ENCODE data around the gene RAPGEF6.

RAPGEF6 gene

DNA sequence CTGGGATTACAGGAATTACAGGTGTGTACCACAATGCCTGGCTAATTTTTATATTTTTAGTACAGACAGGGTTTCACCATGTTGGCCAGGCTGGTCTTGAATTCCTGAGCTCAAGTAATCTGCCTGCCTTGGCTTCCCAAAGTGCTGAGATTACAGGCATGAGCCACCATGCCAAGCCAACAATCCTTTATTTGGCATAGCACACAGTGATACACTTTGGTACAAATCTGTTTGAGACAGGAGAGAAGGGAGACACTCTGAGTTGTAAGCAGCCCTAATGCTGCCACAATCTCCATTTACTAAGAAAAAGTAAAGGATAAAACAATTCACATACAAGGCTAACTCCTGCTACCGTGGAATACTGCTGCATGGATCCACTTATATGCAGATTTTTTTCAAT is 177.8 kb downstream of the RAPGEF6 start:
- Histone ChIP-seq H3K27me3 (ENCODE audit: control insufficient read depth, insufficient read depth, low read length) (no peaks in the 10 kb centered on the region), H3K9me3 (replicated peaks; ENCODE audit: low read length) (no peaks in the 10 kb centered on the region), H3K4me2 (ENCODE audit: low read length) (no peak overlapping the region), H3K4me1 (ENCODE audit: control insufficient read depth, insufficient read depth, low read length) (no peaks in the 10 kb centered on the region), H3K4me3 (ENCODE audit: low read length) (no peak overlapping the region), H3K9ac (ENCODE audit: low read depth, low read length) (no peak overlapping the region), H3K36me3 (ENCODE audit: insufficient read depth, low read length) (peaks cover 8% of the 10 kb centered on the region)

DNA sequence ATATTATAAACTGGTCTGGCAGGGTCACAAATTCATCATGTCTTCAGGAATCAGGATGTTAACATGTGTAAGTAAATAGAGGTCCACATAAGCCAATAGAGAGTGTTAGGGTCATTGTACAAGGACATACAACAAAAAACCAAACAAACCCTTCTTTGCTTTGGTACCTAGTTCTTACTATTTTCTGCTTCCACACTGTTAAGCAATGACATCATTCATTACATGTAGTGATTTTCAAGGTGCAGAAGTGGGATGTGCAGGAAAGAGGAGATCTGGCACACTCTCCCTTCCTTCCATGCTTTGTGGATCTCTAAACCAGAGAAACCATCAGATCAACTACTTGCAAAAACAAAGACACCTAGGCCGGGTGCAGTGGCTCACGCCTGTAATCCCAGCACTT is 184.1 kb downstream of the RAPGEF6 start:
- H3K36me3 ChIP-seq (ENCODE audit: insufficient read depth, low read length) = peaks cover 4% of the 10 kb centered on the region
- no peaks in the 10 kb centered on the region for H3K4me1 ChIP-seq (ENCODE audit: control insufficient read depth, insufficient read depth, low read length)
- H3K4me2 ChIP-seq (ENCODE audit: low read length) = no peak overlapping the region
- H3K9ac ChIP-seq (ENCODE audit: low read depth, low read length) = no peak overlapping the region
- H3K9me3 ChIP-seq (replicated peaks; ENCODE audit: low read length) = no peaks in the 10 kb centered on the region
- H3K27me3 ChIP-seq (ENCODE audit: control insufficient read depth, insufficient read depth, low read length) = no peaks in the 10 kb centered on the region
- no peak overlapping the region for H3K4me3 ChIP-seq (ENCODE audit: low read length)

GRCh38 chr5:131441184-131441583 is 193.8 kb downstream of the RAPGEF6 start:
- Histone ChIP-seq H3K27me3 (ENCODE audit: control insufficient read depth, insufficient read depth, low read length) (no peaks in the 10 kb centered on the region), H3K9me3 (replicated peaks; ENCODE audit: low read length) (no peaks in the 10 kb centered on the region), H3K36me3 (ENCODE audit: insufficient read depth, low read length) (peaks cover 35% of the 10 kb centered on the region), H3K4me1 (ENCODE audit: control insufficient read depth, insufficient read depth, low read length) (no peaks in the 10 kb centered on the region), H3K9ac (ENCODE audit: low read depth, low read length) (no peak overlapping the region), H3K4me3 (ENCODE audit: low read length) (no peak overlapping the region), H3K4me2 (ENCODE audit: low read length) (no peak overlapping the region)

- peaks cover 26% of the 10 kb centered on the region for H3K36me3 ChIP-seq (ENCODE audit: insufficient read depth, low read length)
Observed at GRCh38 chr5:131436081-131436480, 198.9 kb downstream of the RAPGEF6 start.

GRCh38 chr5:131433109-131433508 is 201.9 kb downstream of the RAPGEF6 start:
- Histone ChIP-seq H3K9ac (ENCODE audit: low read depth, low read length) (no peak overlapping the region), H3K4me3 (ENCODE audit: low read length) (no peak overlapping the region), H3K27me3 (ENCODE audit: control insufficient read depth, insufficient read depth, low read length) (no peaks in the 10 kb centered on the region), H3K9me3 (replicated peaks; ENCODE audit: low read length) (no peaks in the 10 kb centered on the region), H3K36me3 (ENCODE audit: insufficient read depth, low read length) (peaks cover 25% of the 10 kb centered on the region), H3K4me1 (ENCODE audit: control insufficient read depth, insufficient read depth, low read length) (no peaks in the 10 kb centered on the region), H3K4me2 (ENCODE audit: low read length) (no peak overlapping the region)

More at GRCh38 chr5:131436081-131436480, 198.9 kb downstream of the RAPGEF6 start:
- Histone ChIP-seq H3K9me3 (replicated peaks; ENCODE audit: low read length) (no peaks in the 10 kb centered on the region), H3K4me3 (ENCODE audit: low read length) (no peak overlapping the region), H3K27me3 (ENCODE audit: control insufficient read depth, insufficient read depth, low read length) (no peaks in the 10 kb centered on the region), H3K4me2 (ENCODE audit: low read length) (no peak overlapping the region), H3K4me1 (ENCODE audit: control insufficient read depth, insufficient read depth, low read length) (no peaks in the 10 kb centered on the region), H3K9ac (ENCODE audit: low read depth, low read length) (no peak overlapping the region)

DNA sequence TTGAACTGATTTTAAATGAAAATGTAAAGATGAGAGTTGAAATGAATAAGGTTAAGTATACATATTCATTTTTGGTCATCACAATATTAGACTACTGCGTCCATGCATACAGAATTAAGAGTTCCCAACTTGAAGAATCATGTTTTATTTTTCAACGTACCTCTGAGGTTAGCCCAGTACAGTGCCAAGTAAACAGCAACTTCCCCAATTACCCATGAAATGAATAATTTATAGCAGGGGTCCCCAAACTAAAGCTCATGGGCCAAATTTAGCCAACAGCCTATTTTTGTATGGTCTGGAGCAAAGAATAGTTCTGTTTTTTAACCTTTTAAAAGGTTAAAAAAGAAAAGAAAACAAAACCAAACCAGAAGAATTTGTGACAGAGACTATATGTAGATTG is 203.2 kb downstream of the RAPGEF6 start:
- Histone ChIP-seq H3K4me2 (ENCODE audit: low read length) (no peak overlapping the region), H3K27me3 (ENCODE audit: control insufficient read depth, insufficient read depth, low read length) (no peaks in the 10 kb centered on the region), H3K4me3 (ENCODE audit: low read length) (no peak overlapping the region), H3K9me3 (replicated peaks; ENCODE audit: low read length) (no peaks in the 10 kb centered on the region), H3K4me1 (ENCODE audit: control insufficient read depth, insufficient read depth, low read length) (no peaks in the 10 kb centered on the region), H3K36me3 (ENCODE audit: insufficient read depth, low read length) (peaks cover 20% of the 10 kb centered on the region), H3K9ac (ENCODE audit: low read depth, low read length) (no peak overlapping the region)

DNA sequence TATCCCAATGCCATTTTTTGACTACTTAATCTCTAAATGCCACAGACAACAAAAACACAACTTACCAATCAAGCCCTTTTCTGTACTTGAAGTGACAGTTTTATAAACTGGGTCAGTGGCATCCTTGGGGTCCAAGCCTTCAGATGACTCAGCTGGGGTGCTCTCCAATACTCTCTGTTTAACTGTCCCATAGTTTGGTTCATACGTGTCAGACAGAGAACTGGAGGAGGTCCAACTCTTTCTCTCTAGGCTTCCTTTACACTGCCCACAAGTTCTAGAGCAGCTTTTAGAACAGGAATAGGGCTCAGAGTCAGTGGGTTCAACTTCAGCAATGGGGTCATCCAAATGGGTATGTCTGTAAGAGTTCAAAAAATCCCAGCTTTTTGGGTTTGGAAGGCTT is 204.2 kb downstream of the RAPGEF6 start:
- Histone ChIP-seq H3K4me2 (ENCODE audit: low read length) (no peak overlapping the region), H3K36me3 (ENCODE audit: insufficient read depth, low read length) (peaks cover 21% of the 10 kb centered on the region), H3K9me3 (replicated peaks; ENCODE audit: low read length) (no peaks in the 10 kb centered on the region), H3K9ac (ENCODE audit: low read depth, low read length) (no peak overlapping the region), H3K27me3 (ENCODE audit: control insufficient read depth, insufficient read depth, low read length) (no peaks in the 10 kb centered on the region), H3K4me1 (ENCODE audit: control insufficient read depth, insufficient read depth, low read length) (no peaks in the 10 kb centered on the region), H3K4me3 (ENCODE audit: low read length) (no peak overlapping the region)

DNA sequence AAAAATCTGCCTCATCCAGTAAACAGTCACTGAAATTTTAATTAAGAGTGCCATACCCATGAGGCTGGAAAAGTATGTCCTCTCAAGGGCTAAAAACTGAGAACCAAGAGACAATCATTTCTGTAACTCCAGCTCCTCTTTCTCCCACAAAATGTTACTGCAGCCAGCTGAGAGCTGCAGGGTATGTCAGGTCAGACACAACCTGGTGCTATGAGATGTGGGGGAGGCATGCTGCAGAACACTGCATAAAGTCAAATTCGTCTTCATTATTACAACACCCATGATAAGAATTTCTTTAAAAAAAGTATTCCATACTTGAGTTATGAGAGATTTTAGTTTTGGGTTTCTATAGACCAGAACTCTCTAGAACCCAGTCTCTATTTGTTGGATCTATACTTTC is 209.0 kb downstream of the RAPGEF6 start:
- Histone ChIP-seq H3K36me3 (ENCODE audit: insufficient read depth, low read length) (peaks cover 12% of the 10 kb centered on the region), H3K27me3 (ENCODE audit: control insufficient read depth, insufficient read depth, low read length) (no peaks in the 10 kb centered on the region), H3K9ac (ENCODE audit: low read depth, low read length) (no peak overlapping the region), H3K4me1 (ENCODE audit: control insufficient read depth, insufficient read depth, low read length) (no peaks in the 10 kb centered on the region), H3K4me3 (ENCODE audit: low read length) (no peak overlapping the region), H3K9me3 (replicated peaks; ENCODE audit: low read length) (no peaks in the 10 kb centered on the region), H3K4me2 (ENCODE audit: low read length) (no peak overlapping the region)

DNA sequence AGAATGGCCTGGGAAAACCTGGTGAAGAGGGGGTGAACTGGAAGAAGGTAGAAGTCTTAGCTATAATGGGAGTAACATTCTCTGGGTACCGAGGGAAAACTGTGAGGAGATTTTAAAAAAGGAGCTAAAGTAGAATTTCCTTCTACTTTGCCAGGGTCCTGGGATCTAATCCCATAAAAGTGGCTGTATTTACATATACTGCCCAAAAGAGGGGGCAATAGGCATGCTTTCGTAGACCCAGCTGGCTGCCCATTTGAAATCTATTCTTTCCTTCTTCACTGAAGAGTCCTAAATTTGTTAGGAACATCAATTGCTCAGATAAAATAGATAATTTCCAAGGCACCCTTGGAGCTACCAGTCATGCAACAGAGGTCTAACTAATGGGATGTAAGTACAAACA is 212.0 kb downstream of the RAPGEF6 start:
- H3K9ac ChIP-seq (ENCODE audit: low read depth, low read length) = no peak overlapping the region
- H3K9me3 ChIP-seq (replicated peaks; ENCODE audit: low read length) = no peaks in the 10 kb centered on the region
- H3K4me3 ChIP-seq (ENCODE audit: low read length) = no peak overlapping the region
- H3K4me1 ChIP-seq (ENCODE audit: control insufficient read depth, insufficient read depth, low read length) = no peaks in the 10 kb centered on the region
- H3K4me2 ChIP-seq (ENCODE audit: low read length) = no peak overlapping the region
- peaks cover 12% of the 10 kb centered on the region for H3K36me3 ChIP-seq (ENCODE audit: insufficient read depth, low read length)
- no peaks in the 10 kb centered on the region for H3K27me3 ChIP-seq (ENCODE audit: control insufficient read depth, insufficient read depth, low read length)

GRCh38 chr5:131419877-131420276 is 215.2 kb downstream of the RAPGEF6 start:
- Histone ChIP-seq H3K36me3 (ENCODE audit: insufficient read depth, low read length) (peaks cover 8% of the 10 kb centered on the region), H3K9me3 (replicated peaks; ENCODE audit: low read length) (no peaks in the 10 kb centered on the region), H3K4me2 (ENCODE audit: low read length) (no peak overlapping the region), H3K27me3 (ENCODE audit: control insufficient read depth, insufficient read depth, low read length) (no peaks in the 10 kb centered on the region), H3K4me3 (ENCODE audit: low read length) (no peak overlapping the region), H3K9ac (ENCODE audit: low read depth, low read length) (no peak overlapping the region), H3K4me1 (ENCODE audit: control insufficient read depth, insufficient read depth, low read length) (no peaks in the 10 kb centered on the region)

DNA sequence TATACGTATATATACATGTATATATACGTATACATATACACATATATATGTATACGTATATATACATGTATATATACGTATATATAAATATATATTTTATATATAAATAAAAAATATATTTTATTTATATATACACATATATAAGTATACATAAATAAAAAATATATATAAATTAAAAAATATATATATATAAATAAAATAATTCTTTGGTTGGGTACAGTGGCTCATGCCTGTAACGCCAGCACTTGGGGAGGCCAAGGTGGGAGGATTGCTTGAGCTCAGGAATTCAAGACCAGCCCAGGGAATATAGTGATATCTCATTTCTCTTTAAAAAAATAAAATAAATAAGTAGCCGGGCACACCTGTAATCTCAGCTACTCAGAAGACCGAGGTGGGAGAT is 216.2 kb downstream of the RAPGEF6 start:
- Histone ChIP-seq H3K9me3 (replicated peaks; ENCODE audit: low read length) (no peaks in the 10 kb centered on the region), H3K4me3 (ENCODE audit: low read length) (no peak overlapping the region), H3K4me2 (ENCODE audit: low read length) (no peak overlapping the region), H3K4me1 (ENCODE audit: control insufficient read depth, insufficient read depth, low read length) (no peaks in the 10 kb centered on the region), H3K9ac (ENCODE audit: low read depth, low read length) (no peak overlapping the region), H3K36me3 (ENCODE audit: insufficient read depth, low read length) (peaks cover 8% of the 10 kb centered on the region), H3K27me3 (ENCODE audit: control insufficient read depth, insufficient read depth, low read length) (no peaks in the 10 kb centered on the region)

GRCh38 chr5:131417240-131417869 is 217.7 kb downstream of the RAPGEF6 start:
- Histone ChIP-seq H3K9me3 (replicated peaks; ENCODE audit: low read length) (no peaks in the 10 kb centered on the region), H3K4me2 (ENCODE audit: low read length) (no peak overlapping the region), H3K4me3 (ENCODE audit: low read length) (no peak overlapping the region), H3K36me3 (ENCODE audit: insufficient read depth, low read length) (peaks cover 8% of the 10 kb centered on the region), H3K4me1 (ENCODE audit: control insufficient read depth, insufficient read depth, low read length) (no peaks in the 10 kb centered on the region), H3K9ac (ENCODE audit: low read depth, low read length) (no peak overlapping the region), H3K27me3 (ENCODE audit: control insufficient read depth, insufficient read depth, low read length) (no peaks in the 10 kb centered on the region)
